Neural progenitor cell (in vitro differentiated cells): ENCODE results near the gene CHPF.

ENCODE experiments used
- EZH2 ChIP-seq: fragments of 200-600 bp; sonication (generic); IDR thresholded peaks from 2 replicates; pipeline ENCODE4 v1.6.1; 2017; ENCODE audit warnings: antibody characterized with exemption, mild to moderate bottlenecking, moderate library complexity
- TF ChIP-seq, protein P1 (sequence below): fragments of 200-600 bp; sonication (generic); IDR thresholded peaks from 2 replicates; pipeline ENCODE4 v1.5.1; 2017; ENCODE audit warnings: antibody characterized with exemption, mild to moderate bottlenecking

DNA sequence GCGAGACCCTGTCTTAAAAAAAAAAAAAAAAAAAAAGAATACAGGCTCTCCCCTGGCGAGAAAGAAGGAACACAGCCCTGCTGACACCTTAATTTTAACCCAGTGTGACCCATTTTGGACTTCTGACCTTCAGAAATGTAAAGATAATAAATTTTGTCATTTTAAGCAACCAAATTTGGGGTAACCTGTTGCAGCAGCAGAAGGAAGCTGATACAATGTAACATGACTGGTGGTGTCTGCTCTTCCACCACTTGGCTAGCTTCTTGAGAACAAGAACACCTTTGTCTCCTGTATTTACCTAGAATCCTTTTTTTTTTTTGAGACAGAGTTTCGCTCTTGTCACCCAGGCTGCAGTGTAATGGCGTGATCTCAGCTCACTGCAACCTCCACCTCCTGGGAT is 47.5 kb upstream of the CHPF start:
- TF ChIP-seq, protein P1, sequence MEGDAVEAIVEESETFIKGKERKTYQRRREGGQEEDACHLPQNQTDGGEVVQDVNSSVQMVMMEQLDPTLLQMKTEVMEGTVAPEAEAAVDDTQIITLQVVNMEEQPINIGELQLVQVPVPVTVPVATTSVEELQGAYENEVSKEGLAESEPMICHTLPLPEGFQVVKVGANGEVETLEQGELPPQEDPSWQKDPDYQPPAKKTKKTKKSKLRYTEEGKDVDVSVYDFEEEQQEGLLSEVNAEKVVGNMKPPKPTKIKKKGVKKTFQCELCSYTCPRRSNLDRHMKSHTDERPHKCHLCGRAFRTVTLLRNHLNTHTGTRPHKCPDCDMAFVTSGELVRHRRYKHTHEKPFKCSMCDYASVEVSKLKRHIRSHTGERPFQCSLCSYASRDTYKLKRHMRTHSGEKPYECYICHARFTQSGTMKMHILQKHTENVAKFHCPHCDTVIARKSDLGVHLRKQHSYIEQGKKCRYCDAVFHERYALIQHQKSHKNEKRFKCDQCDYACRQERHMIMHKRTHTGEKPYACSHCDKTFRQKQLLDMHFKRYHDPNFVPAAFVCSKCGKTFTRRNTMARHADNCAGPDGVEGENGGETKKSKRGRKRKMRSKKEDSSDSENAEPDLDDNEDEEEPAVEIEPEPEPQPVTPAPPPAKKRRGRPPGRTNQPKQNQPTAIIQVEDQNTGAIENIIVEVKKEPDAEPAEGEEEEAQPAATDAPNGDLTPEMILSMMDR, result no peak
- TF ChIP-seq EZH2, result no peak
